ENCODE measurements around the gene DHX15.

Gene DHX15

GRCh38 chr4:24584211-24584850 lies at the start of gene DHX15 (continued):
- TF ChIP-seq ZNF2 (tag by site-specific recombination; IDR thresholded peaks at IDR 0.05) (0 out of 2 replicates have a peak, but pooled peaks have one; percentile 44), ZNF391 (tag by site-specific recombination; IDR thresholded peaks at IDR 0.05; ENCODE audit: borderline replicate concordance, low read depth) (0 out of 2 replicates have a peak, but pooled peaks have one; percentile 30), GLIS2 (tag by site-specific recombination; IDR thresholded peaks at IDR 0.05) (peak; percentile 29; the same call in 1 of the 2 replicates), ZNF830 (tag by site-specific recombination; IDR thresholded peaks at IDR 0.05; ENCODE audit: low read depth) (no peak), ZNF221 (tag by site-specific recombination; IDR thresholded peaks at IDR 0.05; ENCODE audit: borderline replicate concordance) (no peak)

DNA sequence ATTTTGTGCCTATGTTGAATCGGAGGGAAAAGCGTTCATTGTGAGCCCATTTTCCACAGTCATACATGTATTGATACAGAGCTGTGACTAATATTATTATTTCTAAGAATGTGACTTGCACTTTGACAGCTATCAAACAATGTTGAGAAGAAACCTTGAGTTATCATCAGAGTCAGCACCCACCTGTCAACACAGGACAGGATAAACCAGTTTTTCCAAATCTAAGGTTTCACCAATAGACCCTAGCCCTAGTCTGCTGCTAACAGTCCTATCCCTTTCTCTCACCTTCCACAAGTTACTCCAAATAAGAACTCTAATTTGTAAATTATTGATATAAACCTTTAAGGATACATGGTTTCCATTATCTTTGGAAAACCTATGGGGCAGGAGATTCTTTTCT lies 47.7 kb upstream of the DHX15 start:
- Histone ChIP-seq H3K9me3 (ENCODE audit: control insufficient read depth, insufficient read depth, low read depth, low read length) (no peaks in the 10 kb centered on the region), H3K27ac (ENCODE audit: extremely low read depth, low read depth, low read length) (no peak overlapping the region), H3K4me1 (ENCODE audit: control insufficient read depth, insufficient read depth, low read length) (no peaks in the 10 kb centered on the region), H3K4me3 (ENCODE audit: low read depth, low read length) (no peak overlapping the region), H3K36me3 (ENCODE audit: control insufficient read depth in 2 of 2, insufficient read depth in 1 of 2, low read length in 2 of 2) (no peaks in the 10 kb centered on the region)
- ChIA-PET POLR2A (no interaction called here), CTCF (no interaction called here)
- no peak for TF ChIP-seq MZF1 (tag by site-specific recombination; IDR thresholded peaks at IDR 0.05; ENCODE audit: borderline replicate concordance)
- no peak for TF ChIP-seq ZNF391 (tag by site-specific recombination; IDR thresholded peaks at IDR 0.05; ENCODE audit: borderline replicate concordance, low read depth)
- no peak for TF ChIP-seq ZNF518A (tag by site-specific recombination; conservative IDR thresholded peaks at IDR 0.05; ENCODE audit: low read depth)
- TF ChIP-seq ZBTB21 (tag by site-specific recombination; IDR thresholded peaks at IDR 0.05) = no peak
- no peak for TF ChIP-seq ZNF560 (tag by site-specific recombination; IDR thresholded peaks at IDR 0.05; ENCODE audit: borderline replicate concordance)
- no peak for TF ChIP-seq ZNF548 (tag by site-specific recombination; IDR thresholded peaks at IDR 0.05)
- TF ChIP-seq ZNF768 (tag by site-specific recombination; IDR thresholded peaks at IDR 0.05) = no peak
- TF ChIP-seq IKZF3 (tag by site-specific recombination; IDR thresholded peaks at IDR 0.05) = no peak
- TF ChIP-seq ZNF10 (tag by site-specific recombination; IDR thresholded peaks at IDR 0.05) = no peak
- no peak for TF ChIP-seq ZNF211 (tag by site-specific recombination; IDR thresholded peaks at IDR 0.05; ENCODE audit: low read depth)
- TF ChIP-seq ZNF146 (tag by site-specific recombination; IDR thresholded peaks at IDR 0.05) = no peak
- no peak for TF ChIP-seq ZNF18 (tag by site-specific recombination; IDR thresholded peaks at IDR 0.05)
- no peak for TF ChIP-seq ZNF48 (tag by site-specific recombination; IDR thresholded peaks at IDR 0.05)
- no peak for TF ChIP-seq ZNF514 (tag by site-specific recombination; IDR thresholded peaks at IDR 0.05)
- no peak for TF ChIP-seq GLIS1 (tag by site-specific recombination; IDR thresholded peaks at IDR 0.05)
- TF ChIP-seq ZBTB17 (tag by site-specific recombination; IDR thresholded peaks at IDR 0.05) = no peak
- no peak for TF ChIP-seq ZNF658 (tag by site-specific recombination; IDR thresholded peaks at IDR 0.05)
- no peak for TF ChIP-seq BCL11A (tag by site-specific recombination; IDR thresholded peaks at IDR 0.05; ENCODE audit: low read depth)
- no peak for TF ChIP-seq ZNF221 (tag by site-specific recombination; IDR thresholded peaks at IDR 0.05; ENCODE audit: borderline replicate concordance)
- TF ChIP-seq, protein P1, sequence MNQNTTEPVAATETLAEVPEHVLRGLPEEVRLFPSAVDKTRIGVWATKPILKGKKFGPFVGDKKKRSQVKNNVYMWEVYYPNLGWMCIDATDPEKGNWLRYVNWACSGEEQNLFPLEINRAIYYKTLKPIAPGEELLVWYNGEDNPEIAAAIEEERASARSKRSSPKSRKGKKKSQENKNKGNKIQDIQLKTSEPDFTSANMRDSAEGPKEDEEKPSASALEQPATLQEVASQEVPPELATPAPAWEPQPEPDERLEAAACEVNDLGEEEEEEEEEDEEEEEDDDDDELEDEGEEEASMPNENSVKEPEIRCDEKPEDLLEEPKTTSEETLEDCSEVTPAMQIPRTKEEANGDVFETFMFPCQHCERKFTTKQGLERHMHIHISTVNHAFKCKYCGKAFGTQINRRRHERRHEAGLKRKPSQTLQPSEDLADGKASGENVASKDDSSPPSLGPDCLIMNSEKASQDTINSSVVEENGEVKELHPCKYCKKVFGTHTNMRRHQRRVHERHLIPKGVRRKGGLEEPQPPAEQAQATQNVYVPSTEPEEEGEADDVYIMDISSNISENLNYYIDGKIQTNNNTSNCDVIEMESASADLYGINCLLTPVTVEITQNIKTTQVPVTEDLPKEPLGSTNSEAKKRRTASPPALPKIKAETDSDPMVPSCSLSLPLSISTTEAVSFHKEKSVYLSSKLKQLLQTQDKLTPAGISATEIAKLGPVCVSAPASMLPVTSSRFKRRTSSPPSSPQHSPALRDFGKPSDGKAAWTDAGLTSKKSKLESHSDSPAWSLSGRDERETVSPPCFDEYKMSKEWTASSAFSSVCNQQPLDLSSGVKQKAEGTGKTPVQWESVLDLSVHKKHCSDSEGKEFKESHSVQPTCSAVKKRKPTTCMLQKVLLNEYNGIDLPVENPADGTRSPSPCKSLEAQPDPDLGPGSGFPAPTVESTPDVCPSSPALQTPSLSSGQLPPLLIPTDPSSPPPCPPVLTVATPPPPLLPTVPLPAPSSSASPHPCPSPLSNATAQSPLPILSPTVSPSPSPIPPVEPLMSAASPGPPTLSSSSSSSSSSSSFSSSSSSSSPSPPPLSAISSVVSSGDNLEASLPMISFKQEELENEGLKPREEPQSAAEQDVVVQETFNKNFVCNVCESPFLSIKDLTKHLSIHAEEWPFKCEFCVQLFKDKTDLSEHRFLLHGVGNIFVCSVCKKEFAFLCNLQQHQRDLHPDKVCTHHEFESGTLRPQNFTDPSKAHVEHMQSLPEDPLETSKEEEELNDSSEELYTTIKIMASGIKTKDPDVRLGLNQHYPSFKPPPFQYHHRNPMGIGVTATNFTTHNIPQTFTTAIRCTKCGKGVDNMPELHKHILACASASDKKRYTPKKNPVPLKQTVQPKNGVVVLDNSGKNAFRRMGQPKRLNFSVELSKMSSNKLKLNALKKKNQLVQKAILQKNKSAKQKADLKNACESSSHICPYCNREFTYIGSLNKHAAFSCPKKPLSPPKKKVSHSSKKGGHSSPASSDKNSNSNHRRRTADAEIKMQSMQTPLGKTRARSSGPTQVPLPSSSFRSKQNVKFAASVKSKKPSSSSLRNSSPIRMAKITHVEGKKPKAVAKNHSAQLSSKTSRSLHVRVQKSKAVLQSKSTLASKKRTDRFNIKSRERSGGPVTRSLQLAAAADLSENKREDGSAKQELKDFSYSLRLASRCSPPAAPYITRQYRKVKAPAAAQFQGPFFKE (tag by site-specific recombination; IDR thresholded peaks at IDR 0.05; ENCODE audit: borderline replicate concordance) = no peak

Measured in HEK293 (cell line).